ENCODE results near the gene PAQR5. TPM values are rescaled to one million over a fixed set of nuclear protein-coding genes. Genes with fewer than 3 reads are reported as not detected.

Gene PAQR5
- total and polyA plus RNA-seq, 4 donors, result 0.19 to 1.1 (median 0.53) TPM

DNA sequence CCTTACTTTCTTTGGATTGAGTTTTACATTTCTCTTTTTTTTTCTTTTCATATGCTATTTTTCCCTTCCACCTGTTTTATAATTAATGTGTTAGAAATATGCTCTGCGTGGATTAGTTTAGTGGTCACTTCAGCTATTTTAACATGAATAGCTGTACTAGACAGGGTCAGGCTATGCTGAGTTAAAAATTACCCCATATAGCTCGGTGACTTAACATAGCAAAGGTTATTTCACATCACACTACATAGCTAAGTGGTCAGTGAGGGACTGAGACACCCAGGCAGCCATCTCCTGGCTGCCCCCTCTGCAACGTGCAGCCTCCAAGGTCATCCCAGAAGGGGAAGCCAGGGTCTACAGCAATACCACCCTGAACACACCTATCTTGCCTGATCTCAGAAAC is 68.5 kb downstream of the PAQR5 start:
- Histone ChIP-seq H3K9ac (ENCODE audit: low read depth in 1 of 2, low read length in 2 of 2) (no peak overlapping the region), H3K4me3 (ENCODE audit: low read depth in 1 of 3, low read length in 3 of 3) (no peak overlapping the region), H3K4me1 (ENCODE audit: control insufficient read depth in 4 of 4, insufficient read depth in 4 of 4, low read length in 3 of 4) (no peaks in the 10 kb centered on the region), H3K9me3 (ENCODE audit: control insufficient read depth in 4 of 4, low read length in 3 of 4) (no peaks in the 10 kb centered on the region), H3K27me3 (ENCODE audit: control insufficient read depth in 4 of 4, insufficient read depth in 4 of 4, low read length in 3 of 4) (no peaks in the 10 kb centered on the region), H3K36me3 (ENCODE audit: control insufficient read depth in 4 of 4, insufficient read depth in 3 of 4, low read depth in 1 of 4, low read length in 3 of 4) (no peaks in the 10 kb centered on the region), H3K27ac (ENCODE audit: low read depth in 1 of 2, low read length in 2 of 2) (no peak overlapping the region)
- WGBS, result 36% methylated on average over 3 of the region's 3 CpGs
- TF ChIP-seq ZBTB33 (IDR thresholded peaks at IDR 0.05), result no peak
- no peak for TF ChIP-seq GABPA (IDR thresholded peaks at IDR 0.05 in 1 of 2, conservative IDR thresholded peaks at IDR 0.05 in 1 of 2)
- TF ChIP-seq HNF4G (IDR thresholded peaks at IDR 0.05), result no peak
- no peak for TF ChIP-seq FOXA1 (IDR thresholded peaks at IDR 0.05)
- TF ChIP-seq NR2F2 (IDR thresholded peaks at IDR 0.05), result no peak
- TF ChIP-seq RAD21 (IDR thresholded peaks at IDR 0.05), result no peak
- no peak for TF ChIP-seq EGR1 (IDR thresholded peaks at IDR 0.05; ENCODE audit: low read depth in 2 of 2)
- TF ChIP-seq JUND (IDR thresholded peaks at IDR 0.05), result no peak
- no peak for TF ChIP-seq RXRA (IDR thresholded peaks at IDR 0.05)
- no peak for TF ChIP-seq FOXA2 (IDR thresholded peaks at IDR 0.05)
- TF ChIP-seq HNF4A (conservative IDR thresholded peaks at IDR 0.05), result no peak
- no peak for TF ChIP-seq YY1 (IDR thresholded peaks at IDR 0.05)
- no peak for TF ChIP-seq SP1 (IDR thresholded peaks at IDR 0.05)
- TF ChIP-seq, protein P1, sequence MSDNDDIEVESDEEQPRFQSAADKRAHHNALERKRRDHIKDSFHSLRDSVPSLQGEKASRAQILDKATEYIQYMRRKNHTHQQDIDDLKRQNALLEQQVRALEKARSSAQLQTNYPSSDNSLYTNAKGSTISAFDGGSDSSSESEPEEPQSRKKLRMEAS (IDR thresholded peaks at IDR 0.05), result no peak
- no peak for TF ChIP-seq TAF1 (conservative IDR thresholded peaks at IDR 0.05)
- TF ChIP-seq, protein P2, sequence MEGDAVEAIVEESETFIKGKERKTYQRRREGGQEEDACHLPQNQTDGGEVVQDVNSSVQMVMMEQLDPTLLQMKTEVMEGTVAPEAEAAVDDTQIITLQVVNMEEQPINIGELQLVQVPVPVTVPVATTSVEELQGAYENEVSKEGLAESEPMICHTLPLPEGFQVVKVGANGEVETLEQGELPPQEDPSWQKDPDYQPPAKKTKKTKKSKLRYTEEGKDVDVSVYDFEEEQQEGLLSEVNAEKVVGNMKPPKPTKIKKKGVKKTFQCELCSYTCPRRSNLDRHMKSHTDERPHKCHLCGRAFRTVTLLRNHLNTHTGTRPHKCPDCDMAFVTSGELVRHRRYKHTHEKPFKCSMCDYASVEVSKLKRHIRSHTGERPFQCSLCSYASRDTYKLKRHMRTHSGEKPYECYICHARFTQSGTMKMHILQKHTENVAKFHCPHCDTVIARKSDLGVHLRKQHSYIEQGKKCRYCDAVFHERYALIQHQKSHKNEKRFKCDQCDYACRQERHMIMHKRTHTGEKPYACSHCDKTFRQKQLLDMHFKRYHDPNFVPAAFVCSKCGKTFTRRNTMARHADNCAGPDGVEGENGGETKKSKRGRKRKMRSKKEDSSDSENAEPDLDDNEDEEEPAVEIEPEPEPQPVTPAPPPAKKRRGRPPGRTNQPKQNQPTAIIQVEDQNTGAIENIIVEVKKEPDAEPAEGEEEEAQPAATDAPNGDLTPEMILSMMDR (IDR thresholded peaks at IDR 0.05; ENCODE audit: low read depth, low read length, missing input control), result no peak
- TF ChIP-seq, protein P3, sequence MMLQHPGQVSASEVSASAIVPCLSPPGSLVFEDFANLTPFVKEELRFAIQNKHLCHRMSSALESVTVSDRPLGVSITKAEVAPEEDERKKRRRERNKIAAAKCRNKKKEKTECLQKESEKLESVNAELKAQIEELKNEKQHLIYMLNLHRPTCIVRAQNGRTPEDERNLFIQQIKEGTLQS (IDR thresholded peaks at IDR 0.05), result no peak
- no peak for TF ChIP-seq REST (IDR thresholded peaks at IDR 0.05)
- DNase-seq (ENCODE audit: low spot score), result no peak

Data from liver (tissue), 9 donors.